ENCODE measurements around the gene BBOX1. TPM values are rescaled to one million over a fixed set of nuclear protein-coding genes. Genes with fewer than 3 reads are reported as not detected.

The BBOX1 gene
- polyA plus RNA-seq, 1 donor from 2014 or later = not detected

- no peak for TF ChIP-seq TAF1 (IDR thresholded peaks at IDR 0.05; ENCODE audit: low read depth)
- no peak for TF ChIP-seq EZH2 (IDR thresholded peaks at IDR 0.05; ENCODE audit: borderline replicate concordance, insufficient read depth, low read length, poor library complexity, severe bottlenecking)
- no peak for TF ChIP-seq CTCF (IDR thresholded peaks at IDR 0.05; ENCODE audit: poor library complexity, severe bottlenecking)
- no peak for TF ChIP-seq REST (IDR thresholded peaks at IDR 0.05; ENCODE audit: borderline replicate concordance)
- no peak for TF ChIP-seq EP300 (conservative IDR thresholded peaks at IDR 0.05; ENCODE audit: poor library complexity, severe bottlenecking)
- no peak for TF ChIP-seq POLR2AphosphoS5 (IDR thresholded peaks at IDR 0.05)
- no peak for TF ChIP-seq MXI1 (conservative IDR thresholded peaks at IDR 0.05; ENCODE audit: poor library complexity, severe bottlenecking)
- TF ChIP-seq SMC3 (conservative IDR thresholded peaks at IDR 0.05; ENCODE audit: poor library complexity) = no peak
- TF ChIP-seq RAD21 (conservative IDR thresholded peaks at IDR 0.05) = no peak
- Histone ChIP-seq H4K20me1 (ENCODE audit: insufficient read depth) (no peaks in the 10 kb centered on the region), H3K27ac (ENCODE audit: low read length) (no peak overlapping the region), H3K4me2 (ENCODE audit: low read length) (no peak overlapping the region), H3F3A (ENCODE audit: insufficient read depth, low read length, poor library complexity, severe bottlenecking) (no peaks in the 10 kb centered on the region), H2AFZ (ENCODE audit: low read depth, low read length) (no peak overlapping the region), H3K79me2 (replicated peaks; ENCODE audit: insufficient read depth, low read length) (no peaks in the 10 kb centered on the region), H3K9me2 (ENCODE audit: insufficient read depth, low read length) (no peaks in the 10 kb centered on the region), H3K36me3 (ENCODE audit: insufficient read depth, low read length) (no peaks in the 10 kb centered on the region), H3K9me3 (ENCODE audit: low read length) (no peaks in the 10 kb centered on the region), H3K27me3 (ENCODE audit: insufficient read depth, low read depth, low read length) (no peaks in the 10 kb centered on the region), H3K4me3 (ENCODE audit: low read length) (no peak overlapping the region), H3K9ac (ENCODE audit: low read length) (no peak overlapping the region)
Observed at GRCh38 chr11:27002431-27002830, 38.2 kb upstream of the BBOX1 start.

- TF ChIP-seq SMC3 (conservative IDR thresholded peaks at IDR 0.05; ENCODE audit: poor library complexity) = no peak
- no peak for TF ChIP-seq TAF1 (IDR thresholded peaks at IDR 0.05; ENCODE audit: low read depth)
- no peak for TF ChIP-seq MXI1 (conservative IDR thresholded peaks at IDR 0.05; ENCODE audit: poor library complexity, severe bottlenecking)
- TF ChIP-seq REST (IDR thresholded peaks at IDR 0.05; ENCODE audit: borderline replicate concordance) = no peak
- peak; percentile 16 for TF ChIP-seq EP300 (conservative IDR thresholded peaks at IDR 0.05; ENCODE audit: poor library complexity, severe bottlenecking)
- TF ChIP-seq POLR2AphosphoS5 (IDR thresholded peaks at IDR 0.05) = peak; percentile 31
- TF ChIP-seq EZH2 (IDR thresholded peaks at IDR 0.05; ENCODE audit: borderline replicate concordance, insufficient read depth, low read length, poor library complexity, severe bottlenecking) = no peak
Observed at GRCh38 chr11:27002838-27003237, 37.8 kb upstream of the BBOX1 start.

More at GRCh38 chr11:27002838-27003237, 37.8 kb upstream of the BBOX1 start:
- Histone ChIP-seq H3K79me2 (replicated peaks; ENCODE audit: insufficient read depth, low read length) (no peaks in the 10 kb centered on the region), H3K27me3 (ENCODE audit: insufficient read depth, low read depth, low read length) (no peaks in the 10 kb centered on the region), H3K4me3 (ENCODE audit: low read length) (no peak overlapping the region), H4K20me1 (ENCODE audit: insufficient read depth) (no peaks in the 10 kb centered on the region), H3K9me3 (ENCODE audit: low read length) (no peaks in the 10 kb centered on the region), H2AFZ (ENCODE audit: low read depth, low read length) (no peak overlapping the region), H3K4me2 (ENCODE audit: low read length) (no peak overlapping the region), H3K36me3 (ENCODE audit: insufficient read depth, low read length) (no peaks in the 10 kb centered on the region), H3K9me2 (ENCODE audit: insufficient read depth, low read length) (no peaks in the 10 kb centered on the region), H3K27ac (ENCODE audit: low read length) (no peak overlapping the region), H3F3A (ENCODE audit: insufficient read depth, low read length, poor library complexity, severe bottlenecking) (no peaks in the 10 kb centered on the region), H3K9ac (ENCODE audit: low read length) (no peak overlapping the region)

Data from neural cell (in vitro differentiated cells).